GM18858 (cell line): ENCODE data around the gene HBM.
"Not testable (repeated sequence)": the region's sequence is repeated elsewhere in the genome, so short reads cannot be mapped to it uniquely, and the experiment has no call there.

Experiments
- ATAC-seq: cut with Tn5 transposase; IDR thresholded peaks from one replicate; pipeline ENCODE4 v1.9.1; 2021; ENCODE audit not compliant: unreplicated experiment

Gene HBM

DNA sequence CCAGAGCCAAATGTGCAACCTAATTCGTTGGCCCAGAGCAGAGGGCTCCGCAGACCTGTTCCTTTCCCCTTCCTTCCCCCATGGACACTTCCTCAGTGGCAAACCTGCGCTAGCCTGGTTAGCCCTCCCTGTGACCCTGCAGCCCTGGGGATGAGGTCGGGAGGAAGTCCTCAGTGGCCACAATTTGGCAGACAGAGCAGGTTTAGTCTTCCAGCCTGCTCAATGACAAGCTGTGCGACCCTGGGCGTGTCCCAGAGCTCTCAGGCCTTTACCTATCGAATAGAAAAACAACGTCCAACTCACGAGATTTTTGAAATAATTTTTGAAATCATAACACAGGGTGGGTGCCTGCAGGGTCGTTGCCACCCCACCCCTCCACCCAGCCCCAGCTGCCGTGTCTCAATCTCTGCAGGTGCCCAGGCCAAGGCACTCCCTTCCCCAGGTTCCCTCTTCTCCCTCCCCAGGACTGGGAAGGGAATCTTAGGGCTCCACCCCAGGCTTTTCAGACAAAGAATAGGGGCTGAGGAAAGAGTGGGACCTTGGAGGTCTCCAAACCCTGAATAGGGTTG is 1.4 kb downstream of the HBM start:
- no peak for ATAC-seq

GRCh38 chr16:168424-168823 is 2.6 kb downstream of the HBM start:
- ATAC-seq: no peak

DNA sequence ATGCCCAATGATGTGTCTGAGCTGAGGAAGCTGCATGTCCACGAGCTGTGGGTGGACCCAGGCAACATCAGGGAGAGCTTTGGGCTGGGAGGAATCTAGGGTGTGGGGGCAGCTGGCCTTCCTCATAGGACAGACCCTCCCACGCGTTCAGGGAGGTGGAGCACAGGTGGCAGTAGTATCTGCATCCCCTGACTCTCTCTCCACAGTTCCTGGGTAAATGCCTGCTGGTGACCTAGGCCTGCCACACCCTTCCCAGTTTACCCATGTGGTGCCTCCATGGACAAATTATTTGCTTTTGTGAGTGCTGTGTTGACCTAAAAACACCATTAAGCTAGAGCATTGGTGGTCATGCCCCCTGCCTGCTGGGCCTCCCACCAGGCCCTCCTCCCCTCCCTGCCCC is 3.2 kb downstream of the HBM start:
- no peak for ATAC-seq

DNA sequence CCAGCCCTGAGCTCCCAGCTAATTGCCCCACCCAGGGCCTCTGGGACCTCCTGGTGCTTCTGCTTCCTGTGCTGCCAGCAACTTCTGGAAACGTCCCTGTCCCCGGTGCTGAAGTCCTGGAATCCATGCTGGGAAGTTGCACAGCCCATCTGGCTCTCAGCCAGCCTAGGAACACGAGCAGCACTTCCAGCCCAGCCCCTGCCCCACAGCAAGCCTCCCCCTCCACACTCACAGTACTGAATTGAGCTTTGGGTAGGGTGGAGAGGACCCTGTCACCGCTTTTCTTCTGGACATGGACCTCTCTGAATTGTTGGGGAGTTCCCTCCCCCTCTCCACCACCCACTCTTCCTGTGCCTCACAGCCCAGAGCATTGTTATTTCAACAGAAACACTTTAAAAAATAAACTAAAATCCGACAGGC is 4.3 kb downstream of the HBM start:
- not testable (repeated sequence) for ATAC-seq

DNA sequence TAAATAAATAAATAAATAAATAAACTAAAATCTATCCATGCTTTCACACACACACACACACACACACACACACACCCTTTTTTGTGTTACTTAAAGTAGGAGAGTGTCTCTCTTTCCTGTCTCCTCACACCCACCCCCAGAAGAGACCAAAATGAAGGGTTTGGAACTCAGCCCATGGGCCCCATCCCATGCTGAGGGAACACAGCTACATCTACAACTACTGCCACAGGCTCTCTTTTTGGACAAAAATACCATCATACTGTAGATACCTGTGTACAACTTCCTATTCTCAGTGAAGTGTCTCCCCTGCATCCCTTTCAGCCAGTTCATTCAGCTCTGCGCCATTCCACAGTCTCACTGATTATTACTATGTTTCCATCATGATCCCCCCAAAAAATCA is 5.0 kb downstream of the HBM start:
- ATAC-seq: no peak

DNA sequence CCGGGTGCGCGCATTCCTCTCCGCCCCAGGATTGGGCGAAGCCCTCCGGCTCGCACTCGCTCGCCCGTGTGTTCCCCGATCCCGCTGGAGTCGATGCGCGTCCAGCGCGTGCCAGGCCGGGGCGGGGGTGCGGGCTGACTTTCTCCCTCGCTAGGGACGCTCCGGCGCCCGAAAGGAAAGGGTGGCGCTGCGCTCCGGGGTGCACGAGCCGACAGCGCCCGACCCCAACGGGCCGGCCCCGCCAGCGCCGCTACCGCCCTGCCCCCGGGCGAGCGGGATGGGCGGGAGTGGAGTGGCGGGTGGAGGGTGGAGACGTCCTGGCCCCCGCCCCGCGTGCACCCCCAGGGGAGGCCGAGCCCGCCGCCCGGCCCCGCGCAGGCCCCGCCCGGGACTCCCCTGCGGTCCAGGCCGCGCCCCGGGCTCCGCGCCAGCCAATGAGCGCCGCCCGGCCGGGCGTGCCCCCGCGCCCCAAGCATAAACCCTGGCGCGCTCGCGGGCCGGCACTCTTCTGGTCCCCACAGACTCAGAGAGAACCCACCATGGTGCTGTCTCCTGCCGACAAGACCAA is 6.7 kb downstream of the HBM start, which contains the start of gene HBA2:
Gene HBA2, plus strand, starts transcription at position 503 of the 568 bp plus-strand sequence. Its CDS starts 37 bp downstream, at position 540.
- not testable (repeated sequence) for ATAC-seq

DNA sequence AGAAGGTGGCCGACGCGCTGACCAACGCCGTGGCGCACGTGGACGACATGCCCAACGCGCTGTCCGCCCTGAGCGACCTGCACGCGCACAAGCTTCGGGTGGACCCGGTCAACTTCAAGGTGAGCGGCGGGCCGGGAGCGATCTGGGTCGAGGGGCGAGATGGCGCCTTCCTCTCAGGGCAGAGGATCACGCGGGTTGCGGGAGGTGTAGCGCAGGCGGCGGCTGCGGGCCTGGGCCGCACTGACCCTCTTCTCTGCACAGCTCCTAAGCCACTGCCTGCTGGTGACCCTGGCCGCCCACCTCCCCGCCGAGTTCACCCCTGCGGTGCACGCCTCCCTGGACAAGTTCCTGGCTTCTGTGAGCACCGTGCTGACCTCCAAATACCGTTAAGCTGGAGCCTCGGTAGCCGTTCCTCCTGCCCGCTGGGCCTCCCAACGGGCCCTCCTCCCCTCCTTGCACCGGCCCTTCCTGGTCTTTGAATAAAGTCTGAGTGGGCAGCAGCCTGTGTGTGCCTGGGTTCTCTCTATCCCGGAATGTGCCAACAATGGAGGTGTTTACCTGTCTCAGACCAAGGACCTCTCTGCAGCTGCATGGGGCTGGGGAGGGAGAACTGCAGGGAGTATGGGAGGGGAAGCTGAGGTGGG is 7.6 kb downstream of the HBM start:
- not testable (repeated sequence) for ATAC-seq

DNA sequence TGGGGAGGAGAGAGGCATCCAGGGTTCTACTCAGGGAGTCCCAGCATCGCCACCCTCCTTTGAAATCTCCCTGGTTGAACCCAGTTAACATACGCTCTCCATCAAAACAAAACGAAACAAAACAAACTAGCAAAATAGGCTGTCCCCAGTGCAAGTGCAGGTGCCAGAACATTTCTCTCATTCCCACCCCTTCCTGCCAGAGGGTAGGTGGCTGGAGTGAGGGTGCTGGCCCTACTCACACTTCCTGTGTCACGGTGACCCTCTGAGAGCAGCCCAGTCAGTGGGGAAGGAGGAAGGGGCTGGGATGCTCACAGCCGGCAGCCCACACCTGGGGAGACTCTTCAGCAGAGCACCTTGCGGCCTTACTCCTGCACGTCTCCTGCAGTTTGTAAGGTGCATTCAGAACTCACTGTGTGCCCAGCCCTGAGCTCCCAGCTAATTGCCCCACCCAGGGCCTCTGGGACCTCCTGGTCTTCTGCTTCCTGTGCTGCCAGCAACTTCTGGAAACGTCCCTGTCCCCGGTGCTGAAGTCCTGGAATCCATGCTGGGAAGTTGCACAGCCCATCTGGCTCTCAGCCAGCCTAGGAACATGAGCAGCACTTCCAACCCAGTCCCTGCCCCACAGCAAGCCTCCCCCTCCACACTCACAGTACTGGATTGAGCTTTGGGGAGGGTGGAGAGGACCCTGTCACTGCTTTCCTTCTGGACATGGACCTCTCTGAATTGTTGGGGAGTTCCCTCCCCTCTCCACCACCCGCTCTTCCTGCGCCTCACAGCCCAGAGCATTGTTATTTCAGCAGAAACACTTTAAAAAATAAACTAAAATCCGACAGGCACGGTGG is 8.4 kb downstream of the HBM start:
- ATAC-seq: not testable (repeated sequence)

GRCh38 chr16:175011-175949 is 9.5 kb downstream of the HBM start:
- ATAC-seq: no peak

- not testable (repeated sequence) for ATAC-seq
Measured at GRCh38 chr16:176006-176405, 10.2 kb downstream of the HBM start.

GRCh38 chr16:176477-177382 is 11.0 kb downstream of the HBM start, which contains the start of gene HBA1:
Gene HBA1 (plus strand): TSS chr16:176680. CDS start chr16:176717, 37 bp downstream.
- ATAC-seq: not testable (repeated sequence)

DNA sequence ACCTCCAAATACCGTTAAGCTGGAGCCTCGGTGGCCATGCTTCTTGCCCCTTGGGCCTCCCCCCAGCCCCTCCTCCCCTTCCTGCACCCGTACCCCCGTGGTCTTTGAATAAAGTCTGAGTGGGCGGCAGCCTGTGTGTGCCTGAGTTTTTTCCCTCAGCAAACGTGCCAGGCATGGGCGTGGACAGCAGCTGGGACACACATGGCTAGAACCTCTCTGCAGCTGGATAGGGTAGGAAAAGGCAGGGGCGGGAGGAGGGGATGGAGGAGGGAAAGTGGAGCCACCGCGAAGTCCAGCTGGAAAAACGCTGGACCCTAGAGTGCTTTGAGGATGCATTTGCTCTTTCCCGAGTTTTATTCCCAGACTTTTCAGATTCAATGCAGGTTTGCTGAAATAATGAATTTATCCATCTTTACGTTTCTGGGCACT is 11.6 kb downstream of the HBM start:
- ATAC-seq: no peak

DNA sequence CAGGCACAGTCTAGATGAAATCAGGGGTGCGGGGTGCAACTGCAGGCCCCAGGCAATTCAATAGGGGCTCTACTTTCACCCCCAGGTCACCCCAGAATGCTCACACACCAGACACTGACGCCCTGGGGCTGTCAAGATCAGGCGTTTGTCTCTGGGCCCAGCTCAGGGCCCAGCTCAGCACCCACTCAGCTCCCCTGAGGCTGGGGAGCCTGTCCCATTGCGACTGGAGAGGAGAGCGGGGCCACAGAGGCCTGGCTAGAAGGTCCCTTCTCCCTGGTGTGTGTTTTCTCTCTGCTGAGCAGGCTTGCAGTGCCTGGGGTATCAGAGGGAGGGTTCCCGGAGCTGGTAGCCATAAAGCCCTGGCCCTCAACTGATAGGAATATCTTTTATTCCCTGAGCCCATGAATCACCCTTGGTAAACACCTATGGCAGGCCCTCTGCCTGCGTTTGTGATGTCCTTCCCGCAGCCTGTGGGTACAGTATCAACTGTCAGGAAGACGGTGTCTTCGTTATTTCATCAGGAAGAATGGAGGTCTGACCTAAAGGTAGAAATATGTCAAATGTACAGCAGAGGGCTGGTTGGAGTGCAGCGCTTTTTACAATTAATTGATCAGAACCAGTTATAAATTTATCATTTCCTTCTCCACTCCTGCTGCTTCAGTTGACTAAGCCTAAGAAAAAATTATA is 12.3 kb downstream of the HBM start:
- ATAC-seq: no peak

DNA sequence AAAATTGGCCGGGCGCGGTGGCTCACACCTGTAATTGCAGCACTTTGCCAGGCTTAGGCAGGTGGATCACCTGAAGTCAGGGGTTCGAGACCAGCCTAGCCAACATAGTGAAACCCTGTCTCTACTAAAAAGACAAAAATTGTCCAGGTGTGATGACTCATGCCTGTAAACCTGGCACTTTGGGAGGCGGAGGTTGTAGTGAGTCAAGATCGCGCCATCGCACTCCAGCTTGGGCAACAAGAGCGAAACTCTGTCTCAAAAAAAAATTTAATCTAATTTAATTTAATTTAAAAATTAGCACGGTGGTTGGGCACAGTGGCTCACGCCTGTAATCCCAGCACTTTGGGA is 12.9 kb downstream of the HBM start:
- ATAC-seq: no peak

- no peak for ATAC-seq
Measured at GRCh38 chr16:179211-180092, 13.7 kb downstream of the HBM start.

DNA sequence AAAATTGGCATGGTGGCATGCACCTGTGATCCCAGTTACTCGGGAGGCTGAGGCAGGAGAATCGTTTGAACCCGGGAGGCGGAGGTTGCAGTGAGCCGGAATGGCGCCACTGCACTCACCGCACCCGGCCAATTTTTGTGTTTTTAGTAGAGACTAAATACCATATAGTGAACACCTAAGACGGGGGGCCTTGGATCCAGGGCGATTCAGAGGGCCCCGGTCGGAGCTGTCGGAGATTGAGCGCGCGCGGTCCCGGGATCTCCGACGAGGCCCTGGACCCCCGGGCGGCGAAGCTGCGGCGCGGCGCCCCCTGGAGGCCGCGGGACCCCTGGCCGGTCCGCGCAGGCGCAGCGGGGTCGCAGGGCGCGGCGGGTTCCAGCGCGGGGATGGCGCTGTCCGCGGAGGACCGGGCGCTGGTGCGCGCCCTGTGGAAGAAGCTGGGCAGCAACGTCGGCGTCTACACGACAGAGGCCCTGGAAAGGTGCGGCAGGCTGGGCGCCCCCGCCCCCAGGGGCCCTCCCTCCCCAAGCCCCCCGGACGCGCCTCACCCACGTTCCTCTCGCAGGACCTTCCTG is 14.4 kb downstream of the HBM start, which contains the start of gene HBQ1:
Gene HBQ1, plus strand, starts transcription at position 359 of the 575 bp plus-strand sequence. Its CDS starts 28 bp downstream, at position 387.
- no peak for ATAC-seq
